Loucy (cell line): Measurements from ENCODE around the gene MOV10L1.

Experiments used
- CTCF ChIP-seq: fragments of 200-600 bp; sonication (generic); conservative IDR thresholded peaks from 2 replicates; pipeline ENCODE4 v1.5.1; 2014; ENCODE audit warnings: mild to moderate bottlenecking, antibody characterized with exemption, low read length
- EZH2phosphoT487 ChIP-seq: fragments of 200-600 bp; IDR thresholded peaks from 2 replicates; pipeline ENCODE4 v1.6.1; 2018; ENCODE audit warnings: antibody characterized with exemption, mild to moderate bottlenecking, moderate library complexity, borderline replicate concordance

GRCh38 chr22:50083462-50084079 is 6.2 kb upstream of the MOV10L1 start:
- TF ChIP-seq EZH2phosphoT487 (no peak), CTCF (no peak)
